Thyroid gland (tissue), 4 donors: ENCODE measurements around the gene ETNK2. TPM values are rescaled to one million over a fixed set of nuclear protein-coding genes. Genes with fewer than 3 reads are reported as not detected.
A peak's percentile ranks its signal among the peaks of the same experiment; 100 is the strongest.

Source experiments
- DNase-seq, 2 donors: peaks; one replicate each; pipeline ENCODE4 v3.0.0-alpha.2; 2019
- H3K27ac ChIP-seq, 3 donors: fragments of 200-600 bp; sonication (generic); 1 replicate in 2 of 3; 2 replicates in 1 of 3; pipeline ENCODE4 v1.5.1; 2016 to 2019; ENCODE audit warnings: mild to moderate bottlenecking in 1 of 3, moderate library complexity in 1 of 3
- H3K27me3 ChIP-seq: fragments of 200-600 bp; sonication (generic); one replicate; pipeline ENCODE4 v1.5.1; 2019
- H3K36me3 ChIP-seq, 2 donors: fragments of 200-600 bp; sonication (generic); one replicate each; pipeline ENCODE4 v1.5.1; 2016 to 2019
- H3K4me1 ChIP-seq, 2 donors: fragments of 200-600 bp; sonication (generic); one replicate each; pipeline ENCODE4 v1.5.1; 2017 to 2019
- H3K4me3 ChIP-seq, 3 donors: fragments of 200-600 bp; sonication (generic); replicated peaks in 1 of 3; 1 replicate in 2 of 3; 2 replicates in 1 of 3; pipeline ENCODE4 v1.5.1; 2016; ENCODE audit warnings: mild to moderate bottlenecking in 1 of 3
- H3K9me3 ChIP-seq: fragments of 200-600 bp; sonication (generic); one replicate; pipeline ENCODE4 v1.5.1; 2017
- CTCF ChIP-seq, 6 experiments: fragments of 200-600 bp in 3 of 6; fragments of 450-650 bp in 3 of 6; sonication (generic) in 3 of 6; IDR thresholded peaks; one replicate each; pipeline ENCODE4 v1.5.1; 2016 to 2019; ENCODE audit warnings: antibody characterized with exemption in 6 of 6, mild to moderate bottlenecking in 2 of 6, inconsistent platforms in 1 of 6, moderate library complexity in 1 of 6
- POLR2A ChIP-seq, 2 donors: fragments of 450-650 bp; IDR thresholded peaks; one replicate each; pipeline ENCODE4 v1.6.1; 2017; ENCODE audit warnings: antibody characterized with exemption in 2 of 2, mild to moderate bottlenecking in 2 of 2, moderate library complexity in 1 of 2
- WGBS, 2 donors: methylation state at CpG; one replicate each; pipeline ENCODE4 v1.1.5; 2017; 5-methylcytosine and 5-hydroxymethylcytosine counted together
- intact Hi-C: fragments of 100-400 bp; cut with DNase I; formaldehyde crosslinking; loops from one replicate; pipeline ENCODE4 v1.15.1; 2023
- total RNA-seq, 4 donors: library from RNA; depleted of rRNA; stranded (reverse); fragments of >200 nt; gene quantifications; one replicate each; pipeline ENCODE4 v1.2.3, GENCODE V29; 2016

The ETNK2 gene
- total RNA-seq, 4 donors from 2014 or later: 16.1 to 22.5 (median 21.0) TPM

GRCh38 chr1:204169858-204170257 lies 18.0 kb upstream of the ETNK2 start:
- TF ChIP-seq POLR2A (IDR thresholded peaks at IDR 0.05): no peak
- TF ChIP-seq CTCF (IDR thresholded peaks at IDR 0.05): no peak
- intact Hi-C loops: no loop called here
- 83 to 92% methylated on average over 4 of the region's 4 CpGs for WGBS, 2 donors
- no peaks in the 10 kb centered on the region for H3K27me3 ChIP-seq
- no peak overlapping the region for H3K27ac ChIP-seq
- no peak overlapping the region for H3K4me3 ChIP-seq
- no peaks in the 10 kb centered on the region for H3K9me3 ChIP-seq
- no peak for DNase-seq
- H3K36me3 ChIP-seq: no peaks in the 10 kb centered on the region
- H3K4me1 ChIP-seq: no peaks in the 10 kb centered on the region

- intact Hi-C loops: no loop called here
- no peaks in the 10 kb centered on the region for H3K9me3 ChIP-seq
- 80 to 94% methylated on average over 5 of the region's 5 CpGs for WGBS, 2 donors
- no peaks in the 10 kb centered on the region for H3K27me3 ChIP-seq
- H3K27ac ChIP-seq: no peak overlapping the region
- TF ChIP-seq CTCF (IDR thresholded peaks at IDR 0.05) (no peak), POLR2A (IDR thresholded peaks at IDR 0.05) (no peak)
- no peaks in the 10 kb centered on the region for H3K36me3 ChIP-seq
- no peaks in the 10 kb centered on the region for H3K4me1 ChIP-seq
- no peak for DNase-seq
- H3K4me3 ChIP-seq: no peak overlapping the region
These were observed 15.9 kb upstream of the ETNK2 start for GRCh38 chr1:204167730-204168129.

- intact Hi-C loops: no loop called here
- Histone ChIP-seq H3K4me3 (no peak within 1 kb of the TSS), H3K9me3 (no peaks in the 10 kb centered on the region), H3K36me3 (no peaks in the 10 kb centered on the region), H3K27me3 (no peaks in the 10 kb centered on the region), H3K4me1 (no peaks in the 10 kb centered on the region), H3K27ac (no peak within 1 kb of the TSS)
- 71 to 77% methylated on average over 4 to 5 of the region's 5 CpGs for WGBS, 2 donors
- TF ChIP-seq POLR2A (IDR thresholded peaks at IDR 0.05): no peak
- TF ChIP-seq CTCF (IDR thresholded peaks at IDR 0.05): no peak
- DNase-seq: no peak
These were observed 14.4 kb upstream of the ETNK2 start, which contains the start of gene REN for GRCh38 chr1:204166219-204166618. REN (minus strand) TSS chr1:204166337; CDS start chr1:204166293, 44 bp downstream.

DNA sequence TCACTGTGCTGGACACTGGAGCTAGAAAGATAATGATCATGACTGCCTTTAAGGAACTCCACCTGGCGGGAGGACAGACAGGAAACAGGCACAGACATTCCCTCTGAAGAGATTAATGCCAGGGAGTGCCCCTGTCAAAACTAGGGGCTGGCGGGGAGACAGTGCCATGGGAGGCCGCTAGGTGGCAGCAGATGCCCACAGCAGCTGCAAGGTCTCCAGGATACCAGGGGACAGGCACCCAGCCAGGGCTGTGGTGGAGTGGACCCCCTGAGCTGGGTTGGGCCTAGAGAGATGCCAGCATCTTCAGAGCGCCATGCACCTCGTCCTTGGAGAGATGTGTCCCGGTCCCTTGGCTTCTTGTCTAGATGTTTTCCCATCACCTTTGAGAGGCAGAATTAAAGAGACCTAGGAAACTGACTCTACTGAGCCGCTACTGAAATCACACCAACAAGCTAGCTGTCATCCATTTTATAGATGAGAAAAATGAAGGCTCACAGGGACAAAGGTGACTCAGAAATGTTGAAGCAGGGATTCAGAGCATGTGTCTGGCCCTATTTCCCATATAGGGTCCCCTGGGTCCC lies 10.7 kb upstream of the ETNK2 start:
- peak; percentile 85 to 87 for DNase-seq
- Histone ChIP-seq H3K9me3 (no peaks in the 10 kb centered on the region), H3K4me3 (no peak overlapping the region), H3K4me1 (no peaks in the 10 kb centered on the region), H3K36me3 (no peaks in the 10 kb centered on the region), H3K27ac (no peak overlapping the region), H3K27me3 (no peaks in the 10 kb centered on the region)
- WGBS, 2 donors: 19 to 23% methylated on average over 4 to 5 of the region's 7 CpGs
- TF ChIP-seq POLR2A (IDR thresholded peaks at IDR 0.05) (no peak), CTCF (IDR thresholded peaks at IDR 0.05) (peak; percentile 96 to 99 (median 98))
- intact Hi-C loops: no loop called here

DNA sequence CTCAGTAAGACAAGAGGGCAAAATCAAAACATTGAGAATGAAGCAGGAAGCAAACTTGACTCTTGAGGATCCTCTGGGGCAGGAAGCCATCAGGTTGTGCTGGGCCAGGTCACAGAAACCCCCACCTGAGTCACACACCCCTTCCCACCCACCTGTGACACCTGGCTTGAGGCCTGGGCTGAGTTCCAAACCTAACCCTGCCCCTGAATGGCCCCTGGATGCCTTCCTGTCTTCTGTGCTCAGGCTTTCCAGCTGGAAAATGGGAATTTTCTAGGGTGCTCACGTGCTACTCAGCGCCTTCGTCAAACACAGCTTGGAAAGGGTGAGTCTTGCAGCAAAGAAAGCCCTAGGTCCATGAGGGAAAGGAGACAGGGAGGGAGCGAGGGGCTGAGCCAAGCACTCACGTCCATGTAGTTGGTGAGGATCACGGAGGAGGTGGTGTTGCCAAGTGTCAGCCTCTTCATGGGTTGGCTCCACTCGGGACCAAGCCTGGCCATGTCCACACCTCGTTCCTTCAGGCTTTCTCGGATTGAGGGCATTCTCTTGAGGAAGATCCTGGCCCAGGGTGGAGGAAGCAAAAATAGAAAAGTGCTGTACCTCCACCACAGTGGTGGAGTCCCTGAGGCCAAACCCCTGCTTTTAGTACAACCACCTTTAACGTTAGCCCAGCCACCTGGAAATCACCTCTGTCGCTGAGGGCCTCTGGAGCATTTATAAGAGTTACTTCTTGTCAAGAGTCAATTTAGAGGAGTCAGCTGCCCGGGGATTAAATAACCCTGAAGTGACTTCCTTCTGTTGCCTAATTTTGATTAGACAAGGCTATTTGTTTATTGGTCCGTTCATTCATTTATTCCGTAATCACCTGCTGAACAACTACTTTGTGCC lies 10.0 kb upstream of the ETNK2 start:
- H3K4me3 ChIP-seq: no peak overlapping the region
- TF ChIP-seq POLR2A (IDR thresholded peaks at IDR 0.05): no peak
- no peak for TF ChIP-seq CTCF (IDR thresholded peaks at IDR 0.05)
- WGBS, 2 donors: 53% methylated on average over 14 of the region's 14 CpGs
- H3K27me3 ChIP-seq: no peaks in the 10 kb centered on the region
- H3K9me3 ChIP-seq: no peaks in the 10 kb centered on the region
- no peaks in the 10 kb centered on the region for H3K36me3 ChIP-seq
- no peak overlapping the region for H3K27ac ChIP-seq
- H3K4me1 ChIP-seq: no peaks in the 10 kb centered on the region
- intact Hi-C loops: no loop called here
- peak; percentile 7 to 38 for DNase-seq
